Measurements from ENCODE around the gene C2CD2.

GRCh38 chr21:41926117-41926806, 27.6 kb downstream of the C2CD2 start:
- TF ChIP-seq CTCF (IDR thresholded peaks at IDR 0.05; ENCODE audit: low read depth, low read length, poor library complexity, severe bottlenecking) (no peak), EZH2phosphoT487 (IDR thresholded peaks at IDR 0.05; ENCODE audit: borderline replicate concordance, low read length) (no peak)
